ENCODE data around the gene CD70.

DNA sequence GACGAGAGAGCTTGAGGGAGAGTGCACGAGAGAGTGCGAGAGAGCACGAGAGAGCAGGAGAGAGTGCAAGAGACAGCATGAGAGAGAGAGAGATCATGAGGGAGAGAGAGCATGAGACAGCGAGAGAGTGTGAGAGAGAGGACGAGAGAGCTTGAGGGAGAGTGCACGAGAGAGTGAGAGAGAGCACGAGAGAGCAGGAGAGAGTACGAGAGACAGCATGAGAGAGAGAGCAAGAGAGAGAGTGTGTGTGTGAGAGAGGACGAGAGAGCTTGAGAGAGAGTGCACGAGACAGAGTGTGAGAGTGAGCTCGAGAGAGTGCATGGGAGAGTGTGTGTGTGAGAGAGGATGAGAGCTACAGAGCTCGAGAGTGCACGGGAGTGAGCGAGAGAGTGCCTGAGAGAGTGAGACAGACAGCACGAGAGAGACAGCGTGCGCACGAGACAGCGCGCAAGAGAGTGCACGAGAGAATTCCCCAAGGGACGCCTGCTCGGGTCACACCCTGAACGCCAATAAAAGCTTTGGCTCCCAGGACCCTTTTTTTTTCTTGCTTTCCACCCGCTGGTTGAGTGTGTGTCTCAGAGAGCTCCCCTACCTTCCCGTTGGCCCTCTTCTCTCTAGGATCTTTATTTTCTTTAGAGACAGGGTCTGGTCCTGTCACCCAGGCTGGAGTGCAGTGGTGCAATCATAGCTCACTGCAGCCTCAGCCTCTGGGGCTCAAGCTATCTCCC, 3.7 kb downstream of the CD70 start:
- TF ChIP-seq, protein P1, sequence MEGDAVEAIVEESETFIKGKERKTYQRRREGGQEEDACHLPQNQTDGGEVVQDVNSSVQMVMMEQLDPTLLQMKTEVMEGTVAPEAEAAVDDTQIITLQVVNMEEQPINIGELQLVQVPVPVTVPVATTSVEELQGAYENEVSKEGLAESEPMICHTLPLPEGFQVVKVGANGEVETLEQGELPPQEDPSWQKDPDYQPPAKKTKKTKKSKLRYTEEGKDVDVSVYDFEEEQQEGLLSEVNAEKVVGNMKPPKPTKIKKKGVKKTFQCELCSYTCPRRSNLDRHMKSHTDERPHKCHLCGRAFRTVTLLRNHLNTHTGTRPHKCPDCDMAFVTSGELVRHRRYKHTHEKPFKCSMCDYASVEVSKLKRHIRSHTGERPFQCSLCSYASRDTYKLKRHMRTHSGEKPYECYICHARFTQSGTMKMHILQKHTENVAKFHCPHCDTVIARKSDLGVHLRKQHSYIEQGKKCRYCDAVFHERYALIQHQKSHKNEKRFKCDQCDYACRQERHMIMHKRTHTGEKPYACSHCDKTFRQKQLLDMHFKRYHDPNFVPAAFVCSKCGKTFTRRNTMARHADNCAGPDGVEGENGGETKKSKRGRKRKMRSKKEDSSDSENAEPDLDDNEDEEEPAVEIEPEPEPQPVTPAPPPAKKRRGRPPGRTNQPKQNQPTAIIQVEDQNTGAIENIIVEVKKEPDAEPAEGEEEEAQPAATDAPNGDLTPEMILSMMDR (conservative IDR thresholded peaks at IDR 0.05 in 1 of 2, IDR thresholded peaks at IDR 0.05 in 1 of 2; ENCODE audit: low read depth in 1 of 2, low read length in 2 of 2): no peak
- TF ChIP-seq EZH2 (IDR thresholded peaks at IDR 0.05; ENCODE audit: low read length, missing control alignments): no peak

Data from fibroblast of lung (primary cell).